GM23338 (cell line): Measurements from ENCODE around the gene KCNJ11. TPM values are rescaled to one million over a fixed set of nuclear protein-coding genes. Genes with fewer than 3 reads are reported as not detected.

Experiments used
- ATAC-seq: fragments of 200-7000 bp; cut with Tn5 transposase; 3 replicates; pipeline ENCODE4 v1.9.1; 2020
- DNase-seq: peaks from one replicate; pipeline ENCODE4 v3.0.0-alpha.2; 2015; ENCODE audit warnings: low spot score
- H2AFZ ChIP-seq: fragments of 200-600 bp; sonication (generic); 2 replicates; pipeline ENCODE4 v1.8.0; 2016; ENCODE audit warnings: antibody characterized with exemption, mild to moderate bottlenecking, moderate library complexity
- H3F3A ChIP-seq: fragments of 200-600 bp; sonication (generic); replicated peaks from 2 replicates; pipeline ENCODE4 v1.8.0; 2017; ENCODE audit warnings: antibody characterized with exemption, mixed run types, low read depth
- H3K27ac ChIP-seq: fragments of 200-600 bp; sonication (generic); 2 replicates; pipeline ENCODE4 v1.6.1; 2016; ENCODE audit warnings: low read depth
- H3K27me3 ChIP-seq: fragments of 200-600 bp; sonication (generic); 2 replicates; pipeline ENCODE4 v1.8.0; 2016; ENCODE audit warnings: mild to moderate bottlenecking, mixed run types, moderate library complexity; ENCODE audit not compliant: insufficient read depth
- H3K36me3 ChIP-seq: fragments of 200-600 bp; sonication (generic); 2 replicates; pipeline ENCODE4 v1.8.0; 2016; ENCODE audit warnings: mild to moderate bottlenecking; ENCODE audit not compliant: insufficient read depth
- H3K4me1 ChIP-seq: fragments of 200-600 bp; sonication (generic); 2 replicates; pipeline ENCODE4 v1.8.0; 2016; ENCODE audit warnings: mild to moderate bottlenecking, moderate library complexity; ENCODE audit not compliant: insufficient read depth
- H3K4me2 ChIP-seq: fragments of 200-600 bp; sonication (generic); 2 replicates; pipeline ENCODE4 v1.7.1; 2017; ENCODE audit warnings: mixed run types
- H3K4me3 ChIP-seq: fragments of 200-600 bp; sonication (generic); 2 replicates; pipeline ENCODE4 v1.6.1; 2016; ENCODE audit warnings: mixed run types
- H3K79me2 ChIP-seq: fragments of 200-600 bp; sonication (generic); replicated peaks from 2 replicates; pipeline ENCODE4 v1.8.0; 2017; ENCODE audit warnings: mild to moderate bottlenecking; ENCODE audit not compliant: insufficient read depth
- H3K9me2 ChIP-seq: fragments of 200-600 bp; sonication (generic); 2 replicates; pipeline ENCODE4 v1.8.0; 2017; ENCODE audit not compliant: insufficient read depth
- H4K20me1 ChIP-seq: fragments of 200-600 bp; sonication (generic); replicated peaks from 2 replicates; pipeline ENCODE4 v1.8.0; 2017; ENCODE audit warnings: mild to moderate bottlenecking; ENCODE audit not compliant: insufficient read depth
- H3K27ac Mint-ChIP-seq: 2 replicates; pipeline ENCODE4 v1.8.0; 2020; ENCODE audit warnings: inconsistent platforms, mild to moderate bottlenecking, moderate library complexity, mixed read lengths
- H3K27me3 Mint-ChIP-seq: 3 replicates; pipeline ENCODE4 v1.8.0; 2022; ENCODE audit warnings: low read depth, mild to moderate bottlenecking, moderate library complexity, mixed read lengths, inconsistent platforms; ENCODE audit not compliant: insufficient read depth, poor library complexity
- H3K36me3 Mint-ChIP-seq: 3 replicates; pipeline ENCODE4 v1.8.0; 2021; ENCODE audit warnings: low read depth, mild to moderate bottlenecking, inconsistent platforms, moderate library complexity, mixed read lengths
- H3K4me1 Mint-ChIP-seq: 3 replicates; pipeline ENCODE4 v1.8.0; 2020; ENCODE audit warnings: mild to moderate bottlenecking, inconsistent platforms, mixed read lengths
- H3K4me3 Mint-ChIP-seq: 3 replicates; pipeline ENCODE4 v1.8.0; 2021; ENCODE audit warnings: moderate library complexity, mild to moderate bottlenecking, inconsistent platforms, mixed read lengths
- H3K9me3 Mint-ChIP-seq: 3 replicates; pipeline ENCODE4 v1.8.0; 2020; ENCODE audit warnings: moderate library complexity, mild to moderate bottlenecking, inconsistent platforms, mixed read lengths
- JUNB ChIP-seq: IDR thresholded peaks from one replicate; pipeline ENCODE4 v1.6.1; 2016; ENCODE audit warnings: antibody characterized with exemption; ENCODE audit not compliant: unreplicated experiment
- ZNF114 ChIP-seq: fragments of 250-450 bp; sonication (Bioruptor Pico); IDR thresholded peaks from 2 replicates; pipeline ENCODE4 v1.5.0; 2020; ENCODE audit warnings: mild to moderate bottlenecking, moderate library complexity
- polyA plus RNA-seq: library from polyadenylated mRNA; unstranded; fragments of >200 nt; fragmentation: Nextera tagmentation; extraction: Ambion mirVana; gene quantifications from 2 replicates; pipeline ENCODE4 v1.2.1, GENCODE V29; 2016
- total RNA-seq: library from RNA; depleted of rRNA; stranded (reverse); fragments of >200 nt; shearing (Covaris generic); gene quantifications from 2 replicates; pipeline ENCODE4 v1.2.3, GENCODE V29; 2014
- TF ChIP-seq, protein P1 (sequence below): fragments of 250-450 bp; sonication (Bioruptor Pico); IDR thresholded peaks from 2 replicates; pipeline ENCODE4 v1.5.0; 2020; ENCODE audit warnings: mild to moderate bottlenecking, moderate library complexity
- TF ChIP-seq, protein P2 (sequence below), 2 experiments: fragments of 200-600 bp in 1 of 2; sonication (generic) in 1 of 2; conservative IDR thresholded peaks; 2 replicates each; pipeline versions ENCODE4 v1.5.1 to v1.6.1; 2016 to 2017; ENCODE audit warnings: antibody characterized with exemption in 2 of 2, low read depth in 2 of 2, mild to moderate bottlenecking in 2 of 2, moderate library complexity in 1 of 2

The KCNJ11 gene
- total and polyA plus RNA-seq, 2 experiments from 2014 or later = 0.89 to 7.9 TPM

DNA sequence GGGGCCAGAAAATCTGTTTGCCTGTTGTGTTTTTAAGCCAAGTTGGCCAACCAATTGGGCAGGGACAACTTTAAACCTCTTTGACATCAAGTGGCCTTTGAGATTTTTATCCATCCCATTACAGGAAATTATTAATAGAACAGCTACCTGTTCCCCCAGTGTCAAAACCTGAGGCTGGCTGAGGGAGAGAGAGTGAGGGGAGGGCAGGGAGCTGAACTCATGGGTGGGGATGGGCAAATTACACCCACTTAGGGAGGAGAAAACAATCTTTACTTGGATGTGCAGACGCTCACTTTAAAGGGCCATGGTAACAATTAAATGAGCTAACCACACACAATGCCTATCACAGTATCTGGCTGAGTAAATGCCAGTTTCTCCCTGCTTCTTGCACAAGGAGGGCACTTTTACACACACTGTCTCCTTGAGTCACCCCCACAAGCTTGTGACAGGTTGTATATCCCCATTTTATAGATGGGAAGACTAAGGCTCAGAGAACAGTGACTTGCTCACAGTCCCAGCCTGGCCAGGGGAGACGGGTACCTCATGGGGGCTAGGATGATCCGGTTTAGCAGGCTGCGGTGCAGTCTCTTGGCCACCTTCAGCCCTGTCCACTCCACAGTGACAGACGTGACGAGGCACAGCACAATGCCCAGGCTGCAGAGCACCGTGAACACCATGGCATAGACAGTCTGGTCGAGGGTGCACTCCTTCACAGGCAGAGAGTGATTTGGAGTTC lies 17.8 kb upstream of the KCNJ11 start (continued):
- TF ChIP-seq, protein P1, sequence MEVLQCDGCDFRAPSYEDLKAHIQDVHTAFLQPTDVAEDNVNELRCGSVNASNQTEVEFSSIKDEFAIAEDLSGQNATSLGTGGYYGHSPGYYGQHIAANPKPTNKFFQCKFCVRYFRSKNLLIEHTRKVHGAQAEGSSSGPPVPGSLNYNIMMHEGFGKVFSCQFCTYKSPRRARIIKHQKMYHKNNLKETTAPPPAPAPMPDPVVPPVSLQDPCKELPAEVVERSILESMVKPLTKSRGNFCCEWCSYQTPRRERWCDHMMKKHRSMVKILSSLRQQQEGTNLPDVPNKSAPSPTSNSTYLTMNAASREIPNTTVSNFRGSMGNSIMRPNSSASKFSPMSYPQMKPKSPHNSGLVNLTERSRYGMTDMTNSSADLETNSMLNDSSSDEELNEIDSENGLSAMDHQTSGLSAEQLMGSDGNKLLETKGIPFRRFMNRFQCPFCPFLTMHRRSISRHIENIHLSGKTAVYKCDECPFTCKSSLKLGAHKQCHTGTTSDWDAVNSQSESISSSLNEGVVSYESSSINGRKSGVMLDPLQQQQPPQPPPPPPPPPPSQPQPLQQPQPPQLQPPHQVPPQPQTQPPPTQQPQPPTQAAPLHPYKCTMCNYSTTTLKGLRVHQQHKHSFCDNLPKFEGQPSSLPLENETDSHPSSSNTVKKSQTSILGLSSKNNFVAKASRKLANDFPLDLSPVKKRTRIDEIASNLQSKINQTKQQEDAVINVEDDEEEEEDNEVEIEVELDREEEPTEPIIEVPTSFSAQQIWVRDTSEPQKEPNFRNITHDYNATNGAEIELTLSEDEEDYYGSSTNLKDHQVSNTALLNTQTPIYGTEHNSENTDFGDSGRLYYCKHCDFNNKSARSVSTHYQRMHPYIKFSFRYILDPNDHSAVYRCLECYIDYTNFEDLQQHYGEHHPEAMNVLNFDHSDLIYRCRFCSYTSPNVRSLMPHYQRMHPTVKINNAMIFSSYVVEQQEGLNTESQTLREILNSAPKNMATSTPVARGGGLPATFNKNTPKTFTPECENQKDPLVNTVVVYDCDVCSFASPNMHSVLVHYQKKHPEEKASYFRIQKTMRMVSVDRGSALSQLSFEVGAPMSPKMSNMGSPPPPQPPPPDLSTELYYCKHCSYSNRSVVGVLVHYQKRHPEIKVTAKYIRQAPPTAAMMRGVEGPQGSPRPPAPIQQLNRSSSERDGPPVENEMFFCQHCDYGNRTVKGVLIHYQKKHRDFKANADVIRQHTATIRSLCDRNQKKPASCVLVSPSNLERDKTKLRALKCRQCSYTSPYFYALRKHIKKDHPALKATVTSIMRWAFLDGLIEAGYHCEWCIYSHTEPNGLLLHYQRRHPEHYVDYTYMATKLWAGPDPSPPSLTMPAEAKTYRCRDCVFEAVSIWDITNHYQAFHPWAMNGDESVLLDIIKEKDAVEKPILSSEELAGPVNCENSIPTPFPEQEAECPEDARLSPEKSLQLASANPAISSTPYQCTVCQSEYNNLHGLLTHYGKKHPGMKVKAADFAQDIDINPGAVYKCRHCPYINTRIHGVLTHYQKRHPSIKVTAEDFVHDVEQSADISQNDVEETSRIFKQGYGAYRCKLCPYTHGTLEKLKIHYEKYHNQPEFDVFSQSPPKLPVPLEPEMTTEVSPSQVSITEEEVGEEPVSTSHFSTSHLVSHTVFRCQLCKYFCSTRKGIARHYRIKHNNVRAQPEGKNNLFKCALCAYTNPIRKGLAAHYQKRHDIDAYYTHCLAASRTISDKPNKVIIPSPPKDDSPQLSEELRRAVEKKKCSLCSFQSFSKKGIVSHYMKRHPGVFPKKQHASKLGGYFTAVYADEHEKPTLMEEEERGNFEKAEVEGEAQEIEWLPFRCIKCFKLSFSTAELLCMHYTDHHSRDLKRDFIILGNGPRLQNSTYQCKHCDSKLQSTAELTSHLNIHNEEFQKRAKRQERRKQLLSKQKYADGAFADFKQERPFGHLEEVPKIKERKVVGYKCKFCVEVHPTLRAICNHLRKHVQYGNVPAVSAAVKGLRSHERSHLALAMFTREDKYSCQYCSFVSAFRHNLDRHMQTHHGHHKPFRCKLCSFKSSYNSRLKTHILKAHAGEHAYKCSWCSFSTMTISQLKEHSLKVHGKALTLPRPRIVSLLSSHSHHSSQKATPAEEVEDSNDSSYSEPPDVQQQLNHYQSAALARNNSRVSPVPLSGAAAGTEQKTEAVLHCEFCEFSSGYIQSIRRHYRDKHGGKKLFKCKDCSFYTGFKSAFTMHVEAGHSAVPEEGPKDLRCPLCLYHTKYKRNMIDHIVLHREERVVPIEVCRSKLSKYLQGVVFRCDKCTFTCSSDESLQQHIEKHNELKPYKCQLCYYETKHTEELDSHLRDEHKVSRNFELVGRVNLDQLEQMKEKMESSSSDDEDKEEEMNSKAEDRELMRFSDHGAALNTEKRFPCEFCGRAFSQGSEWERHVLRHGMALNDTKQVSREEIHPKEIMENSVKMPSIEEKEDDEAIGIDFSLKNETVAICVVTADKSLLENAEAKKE (CRISPR knock-in tag) = no peak
- TF ChIP-seq ZNF114 (CRISPR knock-in tag) = no peak

DNA sequence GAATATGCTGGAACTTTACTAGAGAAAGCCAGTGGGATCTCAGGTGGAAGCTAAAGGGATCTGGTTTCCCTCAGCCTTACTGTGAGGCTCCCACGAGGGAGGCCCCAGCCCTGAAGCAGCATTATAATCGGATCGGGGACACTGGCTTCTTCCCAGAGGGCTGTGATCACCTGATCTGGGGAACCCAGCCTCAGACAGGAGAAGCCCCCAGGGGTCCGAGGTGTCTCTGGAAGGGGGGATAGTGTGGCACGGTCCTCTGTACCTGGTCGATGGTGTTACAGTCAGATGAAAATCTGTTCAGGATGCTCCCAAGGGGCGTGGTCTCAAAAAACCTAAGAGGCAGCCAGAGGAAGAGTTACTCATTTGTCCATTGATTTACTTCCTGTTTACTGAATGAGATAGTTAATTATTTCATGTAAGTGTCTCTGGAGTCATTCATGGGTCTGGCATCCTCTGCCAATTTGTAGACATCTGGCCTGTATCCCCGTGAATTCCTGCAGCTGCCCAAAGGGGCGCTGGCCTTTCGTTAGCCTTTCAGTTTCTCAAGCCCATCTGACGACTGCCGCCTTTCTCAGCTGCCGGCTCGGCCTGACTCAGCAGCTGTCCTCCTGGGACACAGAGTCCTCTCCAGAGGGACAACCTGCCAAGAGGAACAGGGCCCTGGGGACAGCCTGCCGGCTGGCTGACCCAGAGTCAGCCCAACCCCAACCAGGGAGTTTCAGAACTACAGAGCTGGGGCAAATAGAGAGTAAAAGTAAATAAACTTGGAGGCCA lies 17.0 kb upstream of the KCNJ11 start:
- no peak overlapping the region for H3K4me3 ChIP-seq
- no peaks in the 10 kb centered on the region for H3F3A ChIP-seq
- H3K36me3 ChIP-seq = no peaks in the 10 kb centered on the region
- Mint-ChIP-seq H3K27ac (peak overlapping the region; percentile 78; the same call in 1 of the 2 replicates), H3K36me3 (no peaks in the 10 kb centered on the region), H3K4me3 (no peak overlapping the region), H3K27me3 (peaks cover 2% of the 10 kb centered on the region), H3K4me1 (peaks cover 7% of the 10 kb centered on the region; the same call in 1 of the 3 replicates), H3K9me3 (no peaks in the 10 kb centered on the region)
- ATAC-seq (peak; percentile 76), DNase-seq (peak; percentile 50)
- no peak overlapping the region for H3K4me2 ChIP-seq
- H3K27ac ChIP-seq = no peak overlapping the region
- H2AFZ ChIP-seq = 0 out of 2 replicates have a peak overlapping the region, but pooled peaks have one; percentile 59
- no peaks in the 10 kb centered on the region for H3K27me3 ChIP-seq
- no peaks in the 10 kb centered on the region for H3K9me2 ChIP-seq
- no peaks in the 10 kb centered on the region for H3K79me2 ChIP-seq
- no peaks in the 10 kb centered on the region for H3K4me1 ChIP-seq
- H4K20me1 ChIP-seq = no peaks in the 10 kb centered on the region
- TF ChIP-seq, protein P2, sequence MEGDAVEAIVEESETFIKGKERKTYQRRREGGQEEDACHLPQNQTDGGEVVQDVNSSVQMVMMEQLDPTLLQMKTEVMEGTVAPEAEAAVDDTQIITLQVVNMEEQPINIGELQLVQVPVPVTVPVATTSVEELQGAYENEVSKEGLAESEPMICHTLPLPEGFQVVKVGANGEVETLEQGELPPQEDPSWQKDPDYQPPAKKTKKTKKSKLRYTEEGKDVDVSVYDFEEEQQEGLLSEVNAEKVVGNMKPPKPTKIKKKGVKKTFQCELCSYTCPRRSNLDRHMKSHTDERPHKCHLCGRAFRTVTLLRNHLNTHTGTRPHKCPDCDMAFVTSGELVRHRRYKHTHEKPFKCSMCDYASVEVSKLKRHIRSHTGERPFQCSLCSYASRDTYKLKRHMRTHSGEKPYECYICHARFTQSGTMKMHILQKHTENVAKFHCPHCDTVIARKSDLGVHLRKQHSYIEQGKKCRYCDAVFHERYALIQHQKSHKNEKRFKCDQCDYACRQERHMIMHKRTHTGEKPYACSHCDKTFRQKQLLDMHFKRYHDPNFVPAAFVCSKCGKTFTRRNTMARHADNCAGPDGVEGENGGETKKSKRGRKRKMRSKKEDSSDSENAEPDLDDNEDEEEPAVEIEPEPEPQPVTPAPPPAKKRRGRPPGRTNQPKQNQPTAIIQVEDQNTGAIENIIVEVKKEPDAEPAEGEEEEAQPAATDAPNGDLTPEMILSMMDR (conservative IDR thresholded peaks at IDR 0.05; ENCODE audit: low read depth in 2 of 2) = peak; percentile 30 to 37; a peak in 3 of 4 replicates
- TF ChIP-seq, protein P1 (CRISPR knock-in tag) = no peak
- TF ChIP-seq ZNF114 (CRISPR knock-in tag) (no peak), JUNB (no peak)
